GM12872 (cell line): Measurements from ENCODE around the gene GRB10.

Experiments
- TF ChIP-seq, protein P1 (sequence below): IDR thresholded peaks from 3 replicates; pipeline ENCODE4 v1.5.1; 2011; ENCODE audit warnings: low read depth, mild to moderate bottlenecking, low read length, moderate library complexity; ENCODE audit not compliant: insufficient read depth

GRB10 gene

DNA sequence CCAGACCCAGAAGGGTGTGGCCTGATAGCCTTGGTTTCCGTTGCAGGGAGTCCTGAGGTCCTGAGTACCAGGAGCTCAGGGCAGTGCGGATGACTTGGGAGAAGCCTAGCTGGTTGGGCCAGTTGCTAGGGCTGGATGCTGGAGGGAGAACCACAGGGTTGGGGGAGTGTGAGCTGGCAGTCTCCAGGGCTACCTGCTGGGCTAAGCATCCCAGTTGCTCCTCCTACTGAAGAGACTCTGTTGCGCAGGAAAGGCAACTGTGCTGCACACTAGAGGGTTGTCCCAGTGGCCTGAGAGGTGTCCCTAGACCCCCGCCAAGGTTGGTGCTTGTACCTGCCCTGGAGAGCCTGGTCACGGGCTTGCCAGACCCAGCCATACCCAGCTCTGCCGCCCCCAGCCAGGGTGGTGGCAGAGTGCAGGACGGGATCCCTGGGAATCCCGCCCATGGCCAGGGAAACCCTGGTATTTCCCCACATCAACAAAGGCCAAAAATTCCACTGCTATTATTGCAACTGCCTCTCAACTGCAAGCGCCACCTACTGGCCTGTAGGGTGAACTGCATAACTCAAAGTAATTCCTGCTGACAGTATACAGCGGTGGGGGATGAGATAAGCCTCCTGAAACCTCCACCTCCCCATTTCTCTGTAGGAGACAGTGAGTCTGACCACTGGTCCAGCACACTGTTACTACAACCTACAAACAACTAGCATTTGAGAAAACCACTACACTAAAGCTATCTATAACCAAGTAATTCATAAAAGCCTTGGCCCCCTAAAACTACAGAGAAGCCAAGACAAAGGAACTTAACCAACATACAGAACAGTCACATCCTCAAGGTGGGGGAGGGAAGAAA is 149.9 kb downstream of the GRB10 start:
- TF ChIP-seq, protein P1, sequence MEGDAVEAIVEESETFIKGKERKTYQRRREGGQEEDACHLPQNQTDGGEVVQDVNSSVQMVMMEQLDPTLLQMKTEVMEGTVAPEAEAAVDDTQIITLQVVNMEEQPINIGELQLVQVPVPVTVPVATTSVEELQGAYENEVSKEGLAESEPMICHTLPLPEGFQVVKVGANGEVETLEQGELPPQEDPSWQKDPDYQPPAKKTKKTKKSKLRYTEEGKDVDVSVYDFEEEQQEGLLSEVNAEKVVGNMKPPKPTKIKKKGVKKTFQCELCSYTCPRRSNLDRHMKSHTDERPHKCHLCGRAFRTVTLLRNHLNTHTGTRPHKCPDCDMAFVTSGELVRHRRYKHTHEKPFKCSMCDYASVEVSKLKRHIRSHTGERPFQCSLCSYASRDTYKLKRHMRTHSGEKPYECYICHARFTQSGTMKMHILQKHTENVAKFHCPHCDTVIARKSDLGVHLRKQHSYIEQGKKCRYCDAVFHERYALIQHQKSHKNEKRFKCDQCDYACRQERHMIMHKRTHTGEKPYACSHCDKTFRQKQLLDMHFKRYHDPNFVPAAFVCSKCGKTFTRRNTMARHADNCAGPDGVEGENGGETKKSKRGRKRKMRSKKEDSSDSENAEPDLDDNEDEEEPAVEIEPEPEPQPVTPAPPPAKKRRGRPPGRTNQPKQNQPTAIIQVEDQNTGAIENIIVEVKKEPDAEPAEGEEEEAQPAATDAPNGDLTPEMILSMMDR, result peak; percentile 86

DNA sequence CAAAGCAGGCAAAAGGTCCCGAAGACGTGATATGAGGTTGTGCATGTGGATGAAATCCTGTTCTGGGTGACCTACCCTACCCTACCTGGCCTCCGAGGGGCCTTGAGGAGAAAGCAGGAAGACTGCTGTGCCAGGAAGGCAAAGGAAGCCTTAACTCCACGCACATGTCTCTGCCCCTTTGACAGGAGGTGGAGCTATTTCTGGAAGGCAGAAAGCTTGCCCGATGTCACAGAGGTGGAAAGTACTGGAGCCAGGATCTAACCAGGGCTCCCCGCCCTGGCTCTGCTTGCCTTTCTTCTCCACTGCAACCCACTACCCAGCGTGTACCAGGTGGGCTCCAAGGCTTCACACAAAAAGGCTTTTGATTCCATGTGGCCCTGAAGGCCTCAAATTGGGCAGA is 151.1 kb downstream of the GRB10 start:
- TF ChIP-seq, protein P1, result no peak

DNA sequence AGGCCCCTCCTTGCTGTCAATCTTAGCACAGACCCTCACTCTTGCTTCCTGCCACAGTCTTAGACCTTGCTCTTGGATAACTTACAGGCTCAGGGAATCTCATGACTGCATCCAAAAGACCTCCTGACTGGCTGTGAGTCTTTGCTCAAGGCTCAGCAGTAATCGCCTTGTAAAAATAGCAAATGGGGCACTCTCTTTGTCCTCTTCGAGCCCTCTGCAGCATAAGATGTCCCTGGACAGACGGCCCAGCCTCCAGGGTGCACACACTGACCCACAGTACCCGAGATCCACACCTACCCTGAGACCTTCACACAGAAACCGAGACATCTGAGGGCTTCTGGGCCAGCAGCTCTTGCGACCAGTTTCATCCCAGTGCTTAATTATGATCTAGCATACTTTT is 151.6 kb downstream of the GRB10 start:
- TF ChIP-seq, protein P1, result no peak

DNA sequence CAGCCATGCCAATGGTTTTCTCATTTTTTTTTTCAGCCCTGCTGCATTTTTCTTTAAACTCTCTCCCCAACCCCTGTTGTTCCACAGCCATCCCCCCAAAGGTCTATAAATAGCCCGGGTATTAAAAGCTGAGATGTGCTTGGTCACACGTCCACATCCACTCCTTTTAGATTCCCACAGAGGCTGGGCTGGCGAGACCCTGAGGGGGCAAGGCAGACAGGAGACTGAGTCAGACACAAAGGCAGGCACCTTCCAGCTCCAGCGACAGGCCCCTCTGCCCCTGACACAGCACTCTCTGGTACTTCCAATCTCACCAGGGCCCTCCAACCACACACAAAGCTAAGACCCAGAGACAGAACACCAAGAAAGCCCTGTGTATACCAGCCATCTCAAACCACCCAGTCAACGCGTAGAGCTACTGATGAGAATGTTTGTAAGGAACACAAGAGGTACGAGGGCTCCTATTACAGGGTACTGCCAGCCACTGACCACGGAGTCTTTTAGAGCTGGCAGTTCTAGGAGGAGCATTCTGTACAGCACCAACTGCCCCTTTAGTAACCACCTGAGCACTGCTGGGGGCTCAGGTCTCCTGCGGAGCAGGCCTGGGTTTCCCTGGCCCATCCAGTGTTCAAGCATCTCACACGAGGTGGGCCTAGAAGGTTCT is 153.3 kb downstream of the GRB10 start:
- TF ChIP-seq, protein P1, result no peak

DNA sequence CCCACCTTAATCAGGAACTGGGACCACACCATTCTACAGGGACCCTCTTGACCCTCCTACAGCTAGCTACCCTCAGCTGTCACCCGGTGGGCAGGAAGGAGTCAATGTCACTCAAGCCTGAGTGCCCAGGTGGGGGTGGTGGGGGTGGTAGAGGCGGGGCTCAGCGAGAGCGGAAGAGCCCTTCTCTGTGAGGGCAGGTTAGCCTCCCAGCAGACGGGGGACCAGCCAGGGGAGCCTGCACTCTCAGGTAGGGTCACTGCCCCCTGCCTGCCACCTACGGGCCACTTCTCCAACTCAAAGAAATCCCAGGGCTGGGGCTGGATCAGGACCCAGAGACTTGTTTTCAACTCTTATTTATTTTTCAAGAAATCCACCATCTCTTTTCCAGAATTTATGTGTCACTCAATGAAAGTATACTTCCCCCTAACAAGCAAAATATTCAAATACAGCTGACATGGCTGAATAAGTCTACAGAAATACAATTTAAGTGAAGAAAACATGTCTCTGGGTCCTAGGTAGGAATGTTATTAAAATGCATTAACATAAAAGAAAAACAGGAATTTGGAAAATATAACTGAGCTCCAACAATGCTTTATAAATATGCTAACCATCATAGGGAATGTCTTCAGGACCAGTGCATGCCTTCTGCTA is 154.1 kb downstream of the GRB10 start:
- TF ChIP-seq, protein P1, result no peak

DNA sequence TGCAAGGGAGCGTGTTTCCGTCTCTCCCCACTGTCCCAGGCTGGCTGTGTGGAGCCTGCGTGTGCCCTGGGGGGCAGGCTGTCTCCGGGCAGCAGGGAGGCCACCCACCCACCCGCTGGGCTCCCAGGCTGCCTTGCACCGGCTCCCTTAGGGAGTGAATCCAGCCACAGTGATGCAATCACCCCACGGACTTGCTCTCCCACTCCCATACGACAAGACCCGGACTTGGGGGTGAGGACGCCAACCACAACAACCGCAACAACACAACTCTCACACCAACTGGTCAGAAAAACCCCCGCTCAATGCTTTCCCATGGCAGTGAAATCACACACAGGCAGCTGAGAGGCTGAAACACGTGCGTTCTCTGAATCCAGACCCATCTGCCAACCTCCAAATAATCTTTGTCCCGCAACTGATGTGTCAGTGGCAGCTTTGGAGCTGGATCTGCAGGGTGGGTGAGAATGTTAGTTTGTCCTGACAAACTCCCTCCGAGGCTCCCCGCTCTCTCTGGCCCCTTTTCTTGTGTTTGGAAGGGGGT is 154.8 kb downstream of the GRB10 start:
- TF ChIP-seq, protein P1, result no peak

DNA sequence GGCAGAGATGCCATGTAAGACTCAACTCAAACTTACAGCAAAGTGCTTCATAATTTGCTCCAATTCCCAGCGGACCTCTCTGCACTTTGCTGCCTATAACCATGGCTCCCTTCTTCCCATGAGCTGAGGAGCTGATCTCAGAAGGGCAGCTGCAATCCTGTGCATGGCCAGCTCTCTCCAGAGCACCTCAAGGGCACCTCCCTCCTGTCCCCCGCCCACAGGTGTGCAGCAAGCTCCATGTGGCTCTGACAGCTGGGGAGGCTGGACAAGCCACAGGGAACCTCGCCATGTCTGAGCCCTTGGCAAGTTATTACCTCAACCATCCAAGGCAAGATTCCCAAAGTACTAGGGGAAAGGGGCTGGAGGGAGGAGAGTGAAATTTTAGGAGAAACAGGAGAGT is 156.4 kb downstream of the GRB10 start:
- TF ChIP-seq, protein P1, result no peak
